RWPE1 (cell line): ENCODE measurements around the gene FLT3LG.

ENCODE experiments used
- CTCF ChIA-PET: fragments of 350-600 bp; sonication (Branson Sonifier 250); formaldehyde crosslinking; extraction: SDS; loops from one replicate; lab custom pipeline; 2021; lab: Yijun Ruan, JAX
- POLR2A ChIA-PET: fragments of 400-600 bp; formaldehyde crosslinking; extraction: SDS; loops from one replicate; lab custom pipeline; 2020; ENCODE audit warnings: antibody characterized with exemption; ENCODE audit not compliant: low non-redundant PET; lab: Yijun Ruan, JAX
- DNase-seq: peaks from one replicate; pipeline ENCODE4 v3.0.0; 2012; ENCODE audit warnings: low spot score
- H3K27ac ChIP-seq: fragments of 450-650 bp; 2 replicates; pipeline ENCODE4 v1.5.1; 2017
- CTCF ChIP-seq: fragments of 450-650 bp; conservative IDR thresholded peaks from 2 replicates; pipeline ENCODE4 v1.5.1; 2017; ENCODE audit warnings: low read depth, mild to moderate bottlenecking

The FLT3LG gene

GRCh38 chr19:49451430-49452181, 22.4 kb upstream of the FLT3LG start, which contains the start of gene PIH1D1:
Gene PIH1D1 (minus strand): TSS chr19:49451814. CDS start chr19:49451574, 240 bp downstream.
- no peak for TF ChIP-seq CTCF
- peak within 1 kb of the TSS; percentile 98 for H3K27ac ChIP-seq
- CTCF ChIA-PET: interaction anchor here (0.5 to 0.8 kb wide), 2 partner anchors 8 to 151 kb away, joined by 3 read pairs; no protein-coding TSS in a partner anchor
- peak; percentile 93 for DNase-seq
- POLR2A ChIA-PET: interaction anchor here (0.6 to 1.5 kb wide), 6 partner anchors 22 to 220 kb away, joined by 3 to 6 read pairs (median 4); partner anchors contain the start of gene FLT3LG

GRCh38 chr19:49453013-49453756, 20.8 kb upstream of the FLT3LG start, which contains the start of gene ALDH16A1:
Gene ALDH16A1 (plus strand): TSS chr19:49453225. CDS start chr19:49453332, 107 bp downstream.
- DNase-seq: peak; percentile 97
- TF ChIP-seq CTCF: no peak
- POLR2A ChIA-PET: interaction anchor here (0.6 to 1.5 kb wide), 5 partner anchors 16 to 91 kb away, joined by 3 to 5 read pairs (median 3); partner anchors contain the start of genes FLT3LG and TEAD2
- CTCF ChIA-PET: no interaction called here
- peak within 1 kb of the TSS; percentile 98 for H3K27ac ChIP-seq

- H3K27ac ChIP-seq: peak overlapping the region; percentile 98
- ChIA-PET CTCF (no interaction called here), POLR2A (interaction anchor here (0.7 to 1.0 kb wide), 2 partner anchors 25 to 92 kb away, joined by 3 to 4 read pairs; partner anchors contain the start of gene TEAD2)
- TF ChIP-seq CTCF: no peak
- DNase-seq: no peak
Measured at GRCh38 chr19:49453757-49454240, 20.2 kb upstream of the FLT3LG start.

- CTCF ChIA-PET: no interaction called here
- POLR2A ChIA-PET: no interaction called here
- H3K27ac ChIP-seq: no peak overlapping the region
- DNase-seq: no peak
- TF ChIP-seq CTCF: no peak
Measured at GRCh38 chr19:49455773-49456172, 18.2 kb upstream of the FLT3LG start.

GRCh38 chr19:49456326-49456725, 17.7 kb upstream of the FLT3LG start:
- POLR2A ChIA-PET: no interaction called here
- H3K27ac ChIP-seq: 0 out of 2 replicates have a peak overlapping the region, but pooled peaks have one; percentile 16
- CTCF ChIA-PET: no interaction called here
- no peak for TF ChIP-seq CTCF
- DNase-seq: no peak

GRCh38 chr19:49458567-49458903, 15.5 kb upstream of the FLT3LG start:
- H3K27ac ChIP-seq: peak overlapping the region; percentile 23
- ChIA-PET POLR2A (no interaction called here), CTCF (interaction anchor here (0.6 kb wide), 1 partner anchor 20 kb away, joined by 5 read pairs; no protein-coding TSS in a partner anchor)
- DNase-seq: no peak
- TF ChIP-seq CTCF: no peak
